Measurements from ENCODE around the gene DCAF15.
A peak's percentile ranks its signal among the peaks of the same experiment; 100 is the strongest.
"Not testable (repeated sequence)": the region's sequence is repeated elsewhere in the genome, so short reads cannot be mapped to it uniquely, and the experiment has no call there.

DCAF15 gene, protein sequence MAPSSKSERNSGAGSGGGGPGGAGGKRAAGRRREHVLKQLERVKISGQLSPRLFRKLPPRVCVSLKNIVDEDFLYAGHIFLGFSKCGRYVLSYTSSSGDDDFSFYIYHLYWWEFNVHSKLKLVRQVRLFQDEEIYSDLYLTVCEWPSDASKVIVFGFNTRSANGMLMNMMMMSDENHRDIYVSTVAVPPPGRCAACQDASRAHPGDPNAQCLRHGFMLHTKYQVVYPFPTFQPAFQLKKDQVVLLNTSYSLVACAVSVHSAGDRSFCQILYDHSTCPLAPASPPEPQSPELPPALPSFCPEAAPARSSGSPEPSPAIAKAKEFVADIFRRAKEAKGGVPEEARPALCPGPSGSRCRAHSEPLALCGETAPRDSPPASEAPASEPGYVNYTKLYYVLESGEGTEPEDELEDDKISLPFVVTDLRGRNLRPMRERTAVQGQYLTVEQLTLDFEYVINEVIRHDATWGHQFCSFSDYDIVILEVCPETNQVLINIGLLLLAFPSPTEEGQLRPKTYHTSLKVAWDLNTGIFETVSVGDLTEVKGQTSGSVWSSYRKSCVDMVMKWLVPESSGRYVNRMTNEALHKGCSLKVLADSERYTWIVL

GRCh38 chr19:13952154-13952930, at the start of gene DCAF15:
Gene DCAF15, plus strand, starts transcription at chr19:13952509. Its CDS starts 4 bp downstream, at chr19:13952513.
- DNase-seq: peak; percentile 91

GRCh38 chr19:13902993-13903555, 49.2 kb upstream of the DCAF15 start:
- DNase-seq: no peak

- DNase-seq: no peak
Measured at GRCh38 chr19:13905634-13906520, 46.4 kb upstream of the DCAF15 start, which contains the start of the genes BRME1 and CC2D1A. Gene BRME1, minus strand, starts transcription at chr19:13906117. Its CDS starts 1,225 bp downstream, at chr19:13904892. Gene CC2D1A, plus strand, starts transcription at chr19:13906201. Its CDS starts 241 bp downstream, at chr19:13906442.

GRCh38 chr19:13906521-13906904, 45.8 kb upstream of the DCAF15 start:
- DNase-seq: no peak

DNA sequence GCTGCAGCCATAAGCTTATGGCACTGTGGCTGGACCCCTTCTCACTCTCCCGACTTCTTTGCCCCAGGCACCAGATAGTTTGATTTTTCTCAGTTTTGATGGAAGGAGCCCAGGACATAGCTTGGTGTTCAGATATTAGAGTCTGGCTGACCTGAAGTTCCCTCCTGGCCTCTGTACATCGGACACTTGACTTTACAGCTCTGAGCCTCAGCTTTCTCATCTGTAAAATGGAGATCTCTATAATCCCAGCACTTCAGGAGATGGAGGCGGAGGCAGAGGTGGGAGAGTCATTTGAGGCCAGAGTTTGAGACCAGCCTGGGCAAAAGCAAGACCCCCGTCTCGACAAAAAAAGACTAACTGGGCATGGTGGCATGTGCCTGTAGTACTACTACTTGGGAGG, 45.4 kb upstream of the DCAF15 start:
- DNase-seq: no peak

GRCh38 chr19:13908674-13909073, 43.6 kb upstream of the DCAF15 start:
- DNase-seq: no peak

DNA sequence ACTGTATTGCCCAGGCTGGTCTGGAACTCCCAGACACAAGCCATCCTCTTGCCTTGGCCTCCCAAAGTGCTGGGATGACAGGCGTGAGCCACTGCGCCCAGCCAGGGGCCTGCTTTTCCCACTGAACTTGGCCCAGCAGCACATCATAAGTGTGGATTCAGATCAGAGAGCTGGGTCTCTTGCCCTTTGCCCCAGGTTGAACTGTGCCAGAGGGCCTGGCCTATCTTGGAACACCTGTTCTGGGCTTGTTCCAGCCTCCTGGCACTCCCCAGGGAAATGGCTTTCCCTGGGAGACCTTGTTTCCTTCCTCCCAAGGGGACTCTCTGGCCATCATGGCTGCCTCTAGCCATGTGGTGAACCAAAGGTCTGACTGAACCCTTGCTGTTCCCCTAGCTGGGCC, 42.9 kb upstream of the DCAF15 start:
- no peak for DNase-seq

DNA sequence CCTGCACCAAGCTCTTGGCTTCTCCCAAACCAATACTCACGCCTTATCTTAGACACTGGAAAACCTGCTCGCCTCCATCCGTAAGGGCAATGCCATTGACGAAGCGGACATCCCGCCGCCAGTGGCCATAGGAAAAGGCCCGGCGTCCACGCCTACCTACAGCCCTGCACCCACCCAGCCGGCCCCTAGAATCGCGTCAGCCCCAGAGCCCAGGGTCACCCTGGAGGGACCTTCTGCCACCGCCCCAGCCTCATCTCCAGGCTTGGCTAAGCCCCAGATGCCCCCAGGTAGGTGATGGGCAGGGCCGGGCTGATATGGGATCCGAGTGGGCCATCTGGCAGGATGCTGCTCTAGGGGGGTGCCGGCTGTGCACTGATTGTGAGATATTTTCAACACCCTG, 39.0 kb upstream of the DCAF15 start:
- DNase-seq: no peak

- no peak for DNase-seq
Measured at GRCh38 chr19:13914777-13915176, 37.5 kb upstream of the DCAF15 start.

DNA sequence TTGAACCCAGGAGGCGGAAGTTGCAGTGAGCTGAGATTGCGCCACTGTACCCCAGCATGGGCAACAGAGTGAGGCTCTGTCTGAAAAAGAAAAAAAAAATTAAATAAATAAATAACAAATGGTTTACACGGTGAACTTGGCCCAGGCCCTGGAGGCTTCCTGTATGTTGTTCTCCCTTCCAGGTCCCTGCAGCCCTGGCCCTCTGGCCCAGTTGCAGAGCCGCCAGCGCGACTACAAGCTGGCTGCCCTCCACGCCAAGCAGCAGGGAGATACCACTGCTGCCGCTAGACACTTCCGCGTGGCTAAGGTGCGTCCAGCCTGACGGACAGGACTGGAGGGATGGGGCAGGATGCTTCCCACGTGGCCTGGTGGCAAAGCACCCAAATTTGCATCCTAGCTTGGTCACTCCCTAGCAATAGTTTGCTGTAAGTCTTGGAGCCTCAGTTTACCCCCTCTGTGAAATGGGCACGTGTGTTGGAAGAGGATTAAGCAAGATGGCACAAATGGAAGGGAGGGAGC, 34.4 kb upstream of the DCAF15 start:
- no peak for DNase-seq

- DNase-seq: no peak
Measured at GRCh38 chr19:13918726-13919411, 33.4 kb upstream of the DCAF15 start.

- DNase-seq: no peak
Measured at GRCh38 chr19:13920524-13920923, 31.8 kb upstream of the DCAF15 start.

DNA sequence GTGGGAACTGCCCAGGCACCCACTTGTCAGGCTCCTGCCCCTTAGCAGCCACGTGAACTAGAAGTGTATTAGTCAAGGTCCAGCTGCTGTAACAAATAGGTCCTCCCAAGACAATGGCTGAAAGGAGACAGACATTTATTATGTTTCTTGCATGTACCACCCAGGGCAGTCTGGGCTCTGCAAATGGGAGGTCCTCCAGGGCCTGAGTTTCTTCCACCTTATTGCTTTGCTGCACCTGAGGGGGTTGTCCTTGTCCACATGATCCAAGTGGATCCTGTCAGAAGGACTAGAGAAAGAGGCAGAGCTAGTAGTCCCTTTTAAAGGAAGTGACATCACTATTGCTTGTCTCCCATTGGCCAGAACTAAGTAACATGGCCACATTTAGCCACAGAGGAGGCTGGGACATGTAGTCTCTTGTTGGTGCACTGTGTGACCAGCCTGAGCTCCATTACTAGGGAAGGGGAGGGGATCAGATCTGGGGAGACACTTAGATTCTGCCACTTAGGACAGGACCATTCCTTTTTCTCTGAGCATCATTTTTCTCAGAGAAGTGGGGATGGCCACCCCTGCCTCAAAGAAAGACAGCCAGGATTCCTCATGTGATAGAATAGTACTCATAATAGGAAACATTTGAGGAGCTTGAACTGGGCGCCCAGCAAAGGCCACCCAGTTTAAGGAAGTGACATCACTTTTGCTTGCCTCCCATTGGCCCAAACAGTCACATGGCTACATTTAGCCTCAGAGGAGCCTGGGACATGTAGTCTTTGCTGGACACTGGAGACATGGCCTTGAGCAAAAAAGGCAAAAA, 31.2 kb upstream of the DCAF15 start:
- no peak for DNase-seq

- DNase-seq: not testable (repeated sequence)
Measured at GRCh38 chr19:13922118-13922517, 30.2 kb upstream of the DCAF15 start.

DNA sequence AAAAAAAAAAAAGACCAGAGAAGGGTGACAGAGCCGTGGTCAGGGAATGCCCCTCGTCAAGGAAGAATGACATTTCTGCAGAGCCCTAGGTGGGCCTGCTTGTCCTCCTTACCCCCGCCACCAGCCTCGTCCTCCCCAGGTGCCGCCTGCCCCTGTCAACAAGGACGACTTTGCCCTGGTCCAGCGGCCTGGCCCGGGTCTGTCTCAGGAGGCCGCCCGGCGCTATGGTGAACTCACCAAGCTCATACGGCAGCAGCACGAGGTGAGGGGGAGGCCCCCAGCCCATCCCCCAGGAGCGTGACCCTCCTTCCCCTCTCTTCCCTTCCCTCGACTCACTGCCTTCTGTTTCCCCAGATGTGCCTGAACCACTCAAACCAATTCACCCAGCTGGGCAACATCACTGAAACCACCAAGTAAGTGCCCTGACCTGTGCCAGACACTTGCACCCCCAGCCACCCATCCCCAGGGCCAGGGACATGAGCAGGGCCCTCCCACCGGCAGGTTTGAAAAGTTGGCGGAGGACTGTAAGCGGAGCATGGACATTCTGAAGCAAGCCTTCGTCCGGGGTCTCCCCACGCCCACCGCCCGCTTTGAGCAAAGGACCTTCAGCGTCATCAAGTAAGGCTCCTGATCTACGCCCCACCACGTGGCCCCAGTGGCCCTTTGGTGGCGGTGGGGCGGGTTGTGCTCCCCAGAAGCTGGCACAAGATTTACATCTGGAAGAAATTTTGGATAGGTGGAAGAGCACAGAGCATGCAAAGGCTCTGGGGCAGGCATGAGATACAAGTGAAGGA, 28.9 kb upstream of the DCAF15 start:
- no peak for DNase-seq

GRCh38 chr19:13926010-13926409, 26.3 kb upstream of the DCAF15 start:
- DNase-seq: no peak

- no peak for DNase-seq
Measured at GRCh38 chr19:13926715-13927114, 25.6 kb upstream of the DCAF15 start.

- DNase-seq: no peak
Measured at GRCh38 chr19:13929340-13929739, 23.0 kb upstream of the DCAF15 start.

GRCh38 chr19:13929956-13930355, 22.4 kb upstream of the DCAF15 start:
- DNase-seq: no peak

GRCh38 chr19:13930402-13930801, 21.9 kb upstream of the DCAF15 start:
- no peak for DNase-seq

All from SIG-M5 (cell line).